ENCODE measurements around the gene ATP1B4. TPM values are rescaled to one million over a fixed set of nuclear protein-coding genes. Genes with fewer than 3 reads are reported as not detected.
A peak's percentile ranks its signal among the peaks of the same experiment; 100 is the strongest.

ATP1B4 gene
- total RNA-seq, 1 experiment from 2014 or later = not detected

DNA sequence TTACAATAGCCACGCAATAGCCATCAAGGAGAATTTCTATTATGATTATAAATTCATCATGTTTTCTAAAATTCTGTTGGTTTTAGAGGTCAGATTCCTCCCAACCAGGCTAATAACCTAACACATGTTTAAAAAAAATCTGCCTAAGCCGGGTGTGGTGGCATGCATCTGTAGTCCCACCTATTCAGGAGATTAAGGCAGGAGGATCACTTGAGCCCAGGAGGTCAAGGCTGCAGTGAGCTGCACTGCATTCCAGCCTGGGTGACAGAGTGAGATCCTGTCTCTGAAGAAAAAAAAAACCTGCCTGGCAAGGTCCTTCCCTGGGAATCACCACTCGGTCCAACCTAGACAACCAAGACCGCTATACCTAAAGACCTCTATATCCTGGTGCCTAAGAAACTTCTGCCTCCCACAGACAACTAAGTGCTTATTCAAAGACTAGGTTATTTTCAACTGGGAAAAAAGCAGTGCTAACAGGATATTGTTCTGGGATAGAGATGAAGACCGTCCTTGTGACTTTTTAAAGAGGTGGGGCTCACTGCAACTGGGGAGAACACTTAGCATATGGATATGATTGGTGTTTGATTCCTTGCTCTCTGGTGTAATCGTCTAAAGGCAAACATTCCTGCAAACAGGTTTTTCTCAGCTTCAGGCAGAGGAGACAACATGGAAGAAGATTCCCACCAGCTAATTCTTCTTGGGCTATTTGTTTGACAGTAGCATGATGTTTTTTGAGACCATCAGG, 18.2 kb downstream of the ATP1B4 start:
- H2AFZ ChIP-seq (ENCODE audit: low read length) = no peak overlapping the region

DNA sequence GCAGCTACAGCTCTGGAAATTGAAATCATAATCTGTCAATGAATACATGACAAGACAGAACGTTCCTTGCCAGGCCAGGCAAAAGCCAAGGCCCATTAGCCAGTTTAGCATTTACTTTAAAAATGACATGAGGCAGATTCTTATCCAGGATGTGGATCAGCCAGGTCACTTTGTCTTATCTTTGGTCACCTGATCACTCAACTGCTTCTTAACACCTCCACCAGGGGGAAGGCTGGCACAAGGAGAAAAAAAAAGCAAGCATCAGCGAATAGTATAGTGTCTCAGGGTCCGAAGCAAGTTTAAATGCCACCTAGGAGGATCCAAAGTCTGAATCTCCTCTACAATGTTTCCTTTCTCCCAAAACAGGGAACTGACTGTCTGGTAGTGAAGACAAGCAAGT, 18.8 kb downstream of the ATP1B4 start:
- Histone ChIP-seq H4K20me1 (ENCODE audit: insufficient read depth, low read depth, low read length) (no peaks in the 10 kb centered on the region), H3K4me2 (ENCODE audit: low read depth, low read length, poor library complexity, severe bottlenecking) (no peak overlapping the region)

More for the DNA sequence above, 18.2 kb downstream of the ATP1B4 start:
- Histone ChIP-seq H3K9me3 (ENCODE audit: low read length) (no peaks in the 10 kb centered on the region), H3K79me2 (ENCODE audit: low read length) (no peaks in the 10 kb centered on the region), H3K4me1 (ENCODE audit: low read length) (no peaks in the 10 kb centered on the region), H3K27ac (ENCODE audit: low read length) (no peak overlapping the region), H4K20me1 (ENCODE audit: insufficient read depth, low read depth, low read length) (no peaks in the 10 kb centered on the region), H3K9me2 (replicated peaks; ENCODE audit: insufficient read depth, low read length) (no peaks in the 10 kb centered on the region), H3K36me3 (ENCODE audit: insufficient read depth, low read length) (no peaks in the 10 kb centered on the region), H3K4me2 (ENCODE audit: low read depth, low read length, poor library complexity, severe bottlenecking) (no peak overlapping the region), H3K9ac (ENCODE audit: low read length) (no peak overlapping the region), H3K27me3 (ENCODE audit: low read length) (no peaks in the 10 kb centered on the region), H3K4me3 (ENCODE audit: low read length) (no peak overlapping the region)
- no peak for DNase-seq

DNA sequence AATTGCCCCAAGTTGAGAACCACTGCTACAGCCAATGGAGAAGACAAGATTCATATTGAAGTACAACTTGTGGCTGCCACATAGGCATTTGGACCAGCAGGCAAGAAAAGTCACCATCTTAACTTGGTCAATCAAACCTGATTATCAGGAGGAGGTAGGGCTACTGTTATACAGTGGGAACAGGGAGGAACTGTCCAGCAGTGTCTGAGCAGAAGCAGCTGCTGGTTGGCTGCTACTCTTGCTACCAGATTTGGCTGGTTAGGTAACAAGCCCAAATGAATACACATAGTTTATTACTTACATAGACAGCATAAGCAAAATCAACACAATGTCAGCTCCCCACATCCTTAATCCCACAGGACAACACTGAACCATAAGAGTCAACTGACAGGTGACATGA, 39.4 kb downstream of the ATP1B4 start:
- H2AFZ ChIP-seq (ENCODE audit: low read length) = no peak overlapping the region
- no peaks in the 10 kb centered on the region for H3K36me3 ChIP-seq (ENCODE audit: insufficient read depth, low read length)
- H3K27me3 ChIP-seq (ENCODE audit: low read length) = no peaks in the 10 kb centered on the region
- no peak overlapping the region for H3K27ac ChIP-seq (ENCODE audit: low read length)
- H3K4me1 ChIP-seq (ENCODE audit: low read length) = no peaks in the 10 kb centered on the region
- no peaks in the 10 kb centered on the region for H3K79me2 ChIP-seq (ENCODE audit: low read length)
- H3K9me3 ChIP-seq (ENCODE audit: low read length) = no peaks in the 10 kb centered on the region
- H3K4me2 ChIP-seq (ENCODE audit: low read depth, low read length, poor library complexity, severe bottlenecking) = no peak overlapping the region
- H3K9me2 ChIP-seq (replicated peaks; ENCODE audit: insufficient read depth, low read length) = no peaks in the 10 kb centered on the region
- DNase-seq = no peak
- H3K9ac ChIP-seq (ENCODE audit: low read length) = no peak overlapping the region
- H4K20me1 ChIP-seq (ENCODE audit: insufficient read depth, low read depth, low read length) = no peaks in the 10 kb centered on the region
- H3K4me3 ChIP-seq (ENCODE audit: low read length) = no peak overlapping the region

More for the DNA sequence above, 18.8 kb downstream of the ATP1B4 start:
- no peaks in the 10 kb centered on the region for H3K36me3 ChIP-seq (ENCODE audit: insufficient read depth, low read length)
- H3K9ac ChIP-seq (ENCODE audit: low read length) = no peak overlapping the region
- no peaks in the 10 kb centered on the region for H3K79me2 ChIP-seq (ENCODE audit: low read length)
- DNase-seq = peak; percentile 79
- no peak overlapping the region for H3K4me3 ChIP-seq (ENCODE audit: low read length)
- H3K27ac ChIP-seq (ENCODE audit: low read length) = no peak overlapping the region
- no peaks in the 10 kb centered on the region for H3K27me3 ChIP-seq (ENCODE audit: low read length)
- no peaks in the 10 kb centered on the region for H3K9me3 ChIP-seq (ENCODE audit: low read length)
- no peaks in the 10 kb centered on the region for H3K9me2 ChIP-seq (replicated peaks; ENCODE audit: insufficient read depth, low read length)
- H3K4me1 ChIP-seq (ENCODE audit: low read length) = no peaks in the 10 kb centered on the region
- no peak overlapping the region for H2AFZ ChIP-seq (ENCODE audit: low read length)

DNA sequence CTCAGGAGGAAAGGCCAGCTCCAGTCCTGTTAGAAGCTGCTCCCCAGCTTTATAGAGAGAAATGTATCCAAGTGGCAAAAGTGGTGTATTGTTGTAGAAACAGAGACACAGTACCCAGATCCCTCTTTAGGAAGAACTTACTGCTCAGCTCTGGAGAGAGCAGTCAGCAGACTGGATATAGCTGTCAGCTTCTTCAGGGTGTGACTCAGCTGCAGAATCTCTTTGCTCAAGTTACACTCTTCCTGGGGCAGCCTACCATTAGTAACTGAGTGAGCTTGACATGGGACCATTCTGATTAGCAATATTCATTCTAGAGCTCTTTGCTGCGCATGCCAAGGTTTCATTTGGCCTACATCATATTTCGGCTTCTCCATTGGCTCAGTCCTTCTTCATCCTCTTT, 40.5 kb downstream of the ATP1B4 start:
- Histone ChIP-seq H3K9me2 (replicated peaks; ENCODE audit: insufficient read depth, low read length) (no peaks in the 10 kb centered on the region), H3K27me3 (ENCODE audit: low read length) (no peaks in the 10 kb centered on the region), H3K27ac (ENCODE audit: low read length) (no peak overlapping the region), H3K36me3 (ENCODE audit: insufficient read depth, low read length) (no peaks in the 10 kb centered on the region), H3K4me1 (ENCODE audit: low read length) (no peaks in the 10 kb centered on the region), H2AFZ (ENCODE audit: low read length) (no peak overlapping the region), H3K9ac (ENCODE audit: low read length) (no peak overlapping the region), H3K4me3 (ENCODE audit: low read length) (no peak overlapping the region), H3K9me3 (ENCODE audit: low read length) (no peaks in the 10 kb centered on the region), H4K20me1 (ENCODE audit: insufficient read depth, low read depth, low read length) (no peaks in the 10 kb centered on the region), H3K4me2 (ENCODE audit: low read depth, low read length, poor library complexity, severe bottlenecking) (no peak overlapping the region), H3K79me2 (ENCODE audit: low read length) (no peaks in the 10 kb centered on the region)
- no peak for DNase-seq

DNA sequence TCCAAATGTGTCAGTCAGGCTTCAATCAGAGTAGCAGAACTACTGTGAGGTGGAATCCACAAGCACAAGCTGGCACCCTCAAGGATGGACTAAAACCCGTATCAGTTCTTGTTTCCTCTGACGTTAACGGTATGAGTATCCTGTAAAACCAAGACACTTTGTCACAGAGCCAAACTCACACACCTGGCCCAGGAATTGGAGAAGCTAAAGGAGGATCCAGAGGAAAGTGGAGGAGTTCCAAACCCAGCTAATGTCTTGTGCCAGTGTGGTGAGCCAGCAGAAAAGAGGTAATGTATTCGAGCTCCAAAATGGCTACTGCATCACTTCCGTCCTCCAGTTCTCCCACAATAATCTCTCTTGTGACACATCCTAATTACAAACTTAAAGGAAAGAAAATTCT, 44.7 kb downstream of the ATP1B4 start:
- Histone ChIP-seq H2AFZ (ENCODE audit: low read length) (no peak overlapping the region), H3K27me3 (ENCODE audit: low read length) (no peaks in the 10 kb centered on the region), H3K79me2 (ENCODE audit: low read length) (no peaks in the 10 kb centered on the region)

DNA sequence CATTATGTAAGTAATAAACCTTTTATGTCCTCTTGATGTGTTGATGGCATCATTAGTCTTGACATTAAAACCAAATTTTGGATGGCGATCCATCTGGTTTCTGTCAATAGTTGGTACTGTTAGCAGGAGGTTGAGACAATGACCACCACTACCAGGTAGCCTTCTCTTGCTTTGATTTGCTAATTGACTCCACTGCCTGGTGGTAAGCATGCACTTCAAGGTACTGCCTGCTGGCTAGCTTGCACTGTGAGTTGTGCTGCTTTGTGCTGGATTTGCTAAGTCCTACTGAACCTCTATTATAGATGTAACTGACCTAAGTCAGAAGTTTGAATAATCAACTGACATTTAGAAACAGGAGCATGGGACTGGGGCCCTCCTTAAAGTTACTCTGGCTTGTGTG, 46.3 kb downstream of the ATP1B4 start:
- H3K9me2 ChIP-seq (replicated peaks; ENCODE audit: insufficient read depth, low read length) = no peaks in the 10 kb centered on the region
- no peak overlapping the region for H3K4me2 ChIP-seq (ENCODE audit: low read depth, low read length, poor library complexity, severe bottlenecking)
- no peak overlapping the region for H3K9ac ChIP-seq (ENCODE audit: low read length)
- no peaks in the 10 kb centered on the region for H3K36me3 ChIP-seq (ENCODE audit: insufficient read depth, low read length)
- no peak overlapping the region for H2AFZ ChIP-seq (ENCODE audit: low read length)
- no peaks in the 10 kb centered on the region for H3K27me3 ChIP-seq (ENCODE audit: low read length)
- no peaks in the 10 kb centered on the region for H3K79me2 ChIP-seq (ENCODE audit: low read length)
- H3K4me3 ChIP-seq (ENCODE audit: low read length) = no peak overlapping the region
- no peaks in the 10 kb centered on the region for H4K20me1 ChIP-seq (ENCODE audit: insufficient read depth, low read depth, low read length)
- no peaks in the 10 kb centered on the region for H3K4me1 ChIP-seq (ENCODE audit: low read length)
- H3K27ac ChIP-seq (ENCODE audit: low read length) = no peak overlapping the region
- H3K9me3 ChIP-seq (ENCODE audit: low read length) = no peaks in the 10 kb centered on the region
- no peak for DNase-seq

More for the DNA sequence above, 44.7 kb downstream of the ATP1B4 start:
- Histone ChIP-seq H3K27ac (ENCODE audit: low read length) (no peak overlapping the region), H4K20me1 (ENCODE audit: insufficient read depth, low read depth, low read length) (no peaks in the 10 kb centered on the region), H3K9me2 (replicated peaks; ENCODE audit: insufficient read depth, low read length) (no peaks in the 10 kb centered on the region), H3K4me1 (ENCODE audit: low read length) (no peaks in the 10 kb centered on the region), H3K4me2 (ENCODE audit: low read depth, low read length, poor library complexity, severe bottlenecking) (no peak overlapping the region), H3K4me3 (ENCODE audit: low read length) (no peak overlapping the region), H3K9me3 (ENCODE audit: low read length) (no peaks in the 10 kb centered on the region), H3K9ac (ENCODE audit: low read length) (no peak overlapping the region), H3K36me3 (ENCODE audit: insufficient read depth, low read length) (no peaks in the 10 kb centered on the region)
- DNase-seq = no peak

DNA sequence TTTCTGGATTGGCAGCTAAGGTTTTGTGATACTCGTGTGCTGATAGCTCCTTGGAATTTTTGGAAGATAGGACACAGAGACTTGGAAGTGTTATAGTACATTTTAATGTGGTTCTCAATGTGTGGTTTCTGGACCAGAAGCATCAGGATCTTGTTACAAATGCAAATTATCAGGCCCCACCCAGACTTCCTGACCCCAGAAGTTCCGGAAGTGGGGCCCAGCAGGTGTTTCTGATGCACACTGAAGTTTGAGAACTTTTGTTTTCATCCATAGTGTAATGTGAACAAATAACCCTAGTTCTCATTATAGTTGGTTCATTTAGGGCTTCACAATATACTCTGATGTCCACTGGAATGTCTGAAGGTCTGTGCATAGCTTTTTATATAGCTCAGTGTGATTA, 57.6 kb downstream of the ATP1B4 start:
- H3K27me3 ChIP-seq (ENCODE audit: low read length) = no peaks in the 10 kb centered on the region
- peak overlapping the region; percentile 44; the same call in 1 of the 2 replicates for H2AFZ ChIP-seq (ENCODE audit: low read length)
- H3K27ac ChIP-seq (ENCODE audit: low read length) = no peak overlapping the region
- H3K4me3 ChIP-seq (ENCODE audit: low read length) = no peak overlapping the region
- H3K9me3 ChIP-seq (ENCODE audit: low read length) = no peaks in the 10 kb centered on the region
- no peaks in the 10 kb centered on the region for H3K9me2 ChIP-seq (replicated peaks; ENCODE audit: insufficient read depth, low read length)
- H3K4me2 ChIP-seq (ENCODE audit: low read depth, low read length, poor library complexity, severe bottlenecking) = no peak overlapping the region
- H3K79me2 ChIP-seq (ENCODE audit: low read length) = no peaks in the 10 kb centered on the region
- no peak overlapping the region for H3K9ac ChIP-seq (ENCODE audit: low read length)
- peak; percentile 60 for DNase-seq
- H3K4me1 ChIP-seq (ENCODE audit: low read length) = peaks cover 12% of the 10 kb centered on the region
- H4K20me1 ChIP-seq (ENCODE audit: insufficient read depth, low read depth, low read length) = no peaks in the 10 kb centered on the region
- no peaks in the 10 kb centered on the region for H3K36me3 ChIP-seq (ENCODE audit: insufficient read depth, low read length)

DNA sequence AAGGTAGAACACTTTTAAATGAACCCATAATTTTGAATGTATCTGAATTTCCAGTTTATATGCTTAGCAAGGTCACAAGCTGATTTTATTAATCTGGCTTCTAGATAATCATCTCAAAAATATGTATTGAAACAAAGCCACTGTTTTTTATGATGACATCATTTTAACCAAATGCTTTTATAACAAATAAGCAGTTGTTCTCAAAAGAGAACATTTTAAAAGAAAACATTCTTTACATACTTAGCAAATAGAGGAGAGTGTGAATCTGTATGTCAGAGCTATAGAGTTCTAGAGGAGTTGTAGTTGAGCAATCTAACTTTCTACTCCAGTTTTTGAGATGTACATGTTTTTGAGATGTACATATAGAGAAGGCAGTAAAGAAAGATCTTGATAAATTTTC, 64.7 kb downstream of the ATP1B4 start:
- H3K79me2 ChIP-seq (ENCODE audit: low read length) = no peaks in the 10 kb centered on the region
- H3K4me3 ChIP-seq (ENCODE audit: low read length) = no peak overlapping the region
- peaks cover 8% of the 10 kb centered on the region for H3K4me1 ChIP-seq (ENCODE audit: low read length)
- no peaks in the 10 kb centered on the region for H3K27me3 ChIP-seq (ENCODE audit: low read length)
- H3K9me3 ChIP-seq (ENCODE audit: low read length) = no peaks in the 10 kb centered on the region
- no peak for DNase-seq
- no peak overlapping the region for H3K9ac ChIP-seq (ENCODE audit: low read length)
- H4K20me1 ChIP-seq (ENCODE audit: insufficient read depth, low read depth, low read length) = no peaks in the 10 kb centered on the region
- no peak overlapping the region for H3K4me2 ChIP-seq (ENCODE audit: low read depth, low read length, poor library complexity, severe bottlenecking)
- no peaks in the 10 kb centered on the region; the same call in 1 of the 2 replicates for H3K9me2 ChIP-seq (replicated peaks; ENCODE audit: insufficient read depth, low read length)
- no peak overlapping the region for H3K27ac ChIP-seq (ENCODE audit: low read length)
- no peaks in the 10 kb centered on the region for H3K36me3 ChIP-seq (ENCODE audit: insufficient read depth, low read length)
- no peak overlapping the region for H2AFZ ChIP-seq (ENCODE audit: low read length)
